HepG2 (cell line): ENCODE results near the gene DOCK4. TPM values are rescaled to one million over a fixed set of nuclear protein-coding genes. Genes with fewer than 3 reads are reported as not detected.

Source experiments
- CREM ChIP-seq, 2 experiments: sonication (generic) in 1 of 2; formaldehyde crosslinking in 1 of 2; IDR thresholded peaks; 2 replicates each; pipeline versions ENCODE4 v1.4.0 to v1.6.1; 2016 to 2020; ENCODE audit warnings: antibody characterized with exemption in 1 of 2, mild to moderate bottlenecking in 1 of 2, missing genetic modification reagents in 1 of 2
- EHMT2 ChIP-seq: fragments of 200-600 bp; sonication (generic); IDR thresholded peaks from 2 replicates; pipeline ENCODE4 v1.7.0; 2017; ENCODE audit warnings: antibody characterized with exemption, low read depth, low read length, borderline replicate concordance
- ERF ChIP-seq: IDR thresholded peaks from 2 replicates; pipeline ENCODE4 v1.6.1; 2018; ENCODE audit warnings: missing biosample characterization, missing genetic modification reagents
- FOXA1 ChIP-seq, 2 experiments: fragments of 450-650 bp in 1 of 2; sonication (generic) in 1 of 2; formaldehyde crosslinking in 1 of 2; IDR thresholded peaks; 2 replicates each; pipeline versions ENCODE4 v1.4.0 to v1.6.1; 2016 to 2020; ENCODE audit warnings: missing genetic modification reagents in 1 of 2
- HNF4A ChIP-seq: sonication (generic); formaldehyde crosslinking; IDR thresholded peaks from 2 replicates; pipeline ENCODE4 v1.4.0; 2020; ENCODE audit warnings: missing genetic modification reagents
- HNRNPUL1 ChIP-seq: fragments of 200-400 bp; formaldehyde crosslinking; IDR thresholded peaks from 2 replicates; pipeline ENCODE4 v1.6.1; 2017; ENCODE audit warnings: low read depth, mild to moderate bottlenecking, low read length, moderate library complexity
- HOXA7 ChIP-seq: sonication (generic); formaldehyde crosslinking; IDR thresholded peaks from 2 replicates; pipeline ENCODE4 v1.8.1; 2022; ENCODE audit warnings: mild to moderate bottlenecking, missing genetic modification reagents, moderate library complexity
- RARG ChIP-seq: sonication (generic); formaldehyde crosslinking; IDR thresholded peaks from 2 replicates; pipeline ENCODE4 v1.4.0; 2020; ENCODE audit warnings: low read depth, mild to moderate bottlenecking, missing genetic modification reagents
- RCOR2 ChIP-seq: IDR thresholded peaks from 2 replicates; pipeline ENCODE4 v1.6.1; 2016; ENCODE audit warnings: missing biosample characterization, missing genetic modification reagents
- SKI ChIP-seq: fragments of 450-650 bp; IDR thresholded peaks from one replicate; pipeline ENCODE4 v1.6.1; 2018; ENCODE audit warnings: mild to moderate bottlenecking; ENCODE audit not compliant: partially characterized antibody
- SRSF9 ChIP-seq: fragments of 200-400 bp; formaldehyde crosslinking; IDR thresholded peaks from 2 replicates; pipeline ENCODE4 v1.6.1; 2018; ENCODE audit warnings: borderline replicate concordance, mild to moderate bottlenecking, low read depth, low read length; ENCODE audit not compliant: insufficient read depth, poor library complexity, severe bottlenecking
- TAF15 ChIP-seq: fragments of 200-400 bp; formaldehyde crosslinking; IDR thresholded peaks from one replicate; pipeline ENCODE4 v1.6.1; 2018; ENCODE audit warnings: mild to moderate bottlenecking, low read depth, low read length; ENCODE audit not compliant: poor library complexity, severe bottlenecking
- ZBTB20 ChIP-seq: sonication (generic); formaldehyde crosslinking; IDR thresholded peaks from 2 replicates; pipeline ENCODE4 v1.8.1; 2023; ENCODE audit warnings: missing genetic modification reagents, low read depth, mild to moderate bottlenecking, borderline replicate concordance
- ZNF609 ChIP-seq: sonication (generic); formaldehyde crosslinking; IDR thresholded peaks from 2 replicates; pipeline ENCODE4 v1.4.0; 2020; ENCODE audit warnings: mild to moderate bottlenecking, missing genetic modification reagents, borderline replicate concordance
- polyA plus RNA-seq, 8 experiments: library from polyadenylated mRNA; depleted of rRNA in 3 of 8; stranded (reverse) in 7 of 8; unstranded in 1 of 8; fragments of >200 nt; fragmentation: Illumina TruSeq in 4 of 8; extraction: Trizol in 4 of 8; gene quantifications; 2 replicates each; pipeline versions ENCODE4 v1.2.1 to v1.2.3, GENCODE V29; 2011 to 2016; ENCODE audit warnings: low read depth in 4 of 8, missing spikeins in 1 of 8, mixed read lengths in 1 of 8; ENCODE audit not compliant: insufficient read depth in 1 of 8
- total RNA-seq, 5 experiments: library from RNA; depleted of rRNA; stranded (reverse); fragments of >200 nt; fragmentation: Illumina TruSeq; extraction: Trizol; gene quantifications; 2 replicates each; pipeline ENCODE4 v1.2.3, GENCODE V29; 2016; ENCODE audit warnings: low read depth in 1 of 5
- TF ChIP-seq, protein P1 (sequence below): sonication (generic); formaldehyde crosslinking; conservative IDR thresholded peaks from 2 replicates; pipeline ENCODE4 v1.4.0; 2020; ENCODE audit warnings: mild to moderate bottlenecking, missing genetic modification reagents, moderate library complexity
- TF ChIP-seq, protein P2 (sequence below): sonication (generic); formaldehyde crosslinking; IDR thresholded peaks from 2 replicates; pipeline ENCODE4 v1.4.0; 2020; ENCODE audit warnings: missing genetic modification reagents, borderline replicate concordance

DOCK4 gene
- total and polyA plus RNA-seq, 2 of the 13 experiments (the other 11 are each of a cell fraction or from before 2014, with no cell fraction given): 13.5 to 17.4 TPM

DNA sequence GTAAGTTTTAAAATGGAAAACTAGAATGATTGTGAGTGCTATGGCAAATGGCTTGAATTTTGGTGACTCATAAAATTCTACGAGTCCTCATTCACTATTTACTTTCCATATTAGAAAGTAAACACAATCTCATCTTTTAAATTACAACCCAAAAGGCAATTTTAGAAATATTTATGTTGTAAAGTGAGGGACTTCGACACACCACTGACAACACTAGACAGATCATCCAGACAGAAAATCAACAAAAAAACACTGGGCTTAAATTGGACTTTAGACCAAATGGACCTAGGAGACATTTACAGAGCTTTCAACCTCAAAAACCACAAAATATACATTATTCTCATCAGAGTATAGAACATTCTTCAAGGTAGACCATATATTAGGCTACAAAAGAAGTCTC lies 30.4 kb upstream of the DOCK4 start (continued):
- TF ChIP-seq EHMT2 (peak; percentile 43; the same call in 1 of the 2 replicates), ZNF609 (CRISPR knock-in tag) (peak; percentile 70; the same call in 1 of the 2 replicates), TAF15 (no peak), SRSF9 (no peak), SKI (peak; percentile 88), HNF4A (CRISPR knock-in tag) (peak; percentile 80), CREM (IDR thresholded peaks at IDR 0.05) (peak; percentile 42; the same call in 1 of the 2 replicates), CREM (CRISPR knock-in tag; IDR thresholded peaks at IDR 0.05) (no peak), ERF (CRISPR knock-in tag) (peak; percentile 42; the same call in 1 of the 2 replicates), ZBTB20 (CRISPR knock-in tag) (peak; percentile 99; the same call in 1 of the 2 replicates), RCOR2 (CRISPR knock-in tag) (peak; percentile 43; the same call in 1 of the 2 replicates), RARG (no peak), FOXA1 (IDR thresholded peaks at IDR 0.05) (peak; percentile 64), FOXA1 (CRISPR knock-in tag; IDR thresholded peaks at IDR 0.05) (peak; percentile 34), HOXA7 (no peak), HNRNPUL1 (no peak)
- TF ChIP-seq, protein P1, sequence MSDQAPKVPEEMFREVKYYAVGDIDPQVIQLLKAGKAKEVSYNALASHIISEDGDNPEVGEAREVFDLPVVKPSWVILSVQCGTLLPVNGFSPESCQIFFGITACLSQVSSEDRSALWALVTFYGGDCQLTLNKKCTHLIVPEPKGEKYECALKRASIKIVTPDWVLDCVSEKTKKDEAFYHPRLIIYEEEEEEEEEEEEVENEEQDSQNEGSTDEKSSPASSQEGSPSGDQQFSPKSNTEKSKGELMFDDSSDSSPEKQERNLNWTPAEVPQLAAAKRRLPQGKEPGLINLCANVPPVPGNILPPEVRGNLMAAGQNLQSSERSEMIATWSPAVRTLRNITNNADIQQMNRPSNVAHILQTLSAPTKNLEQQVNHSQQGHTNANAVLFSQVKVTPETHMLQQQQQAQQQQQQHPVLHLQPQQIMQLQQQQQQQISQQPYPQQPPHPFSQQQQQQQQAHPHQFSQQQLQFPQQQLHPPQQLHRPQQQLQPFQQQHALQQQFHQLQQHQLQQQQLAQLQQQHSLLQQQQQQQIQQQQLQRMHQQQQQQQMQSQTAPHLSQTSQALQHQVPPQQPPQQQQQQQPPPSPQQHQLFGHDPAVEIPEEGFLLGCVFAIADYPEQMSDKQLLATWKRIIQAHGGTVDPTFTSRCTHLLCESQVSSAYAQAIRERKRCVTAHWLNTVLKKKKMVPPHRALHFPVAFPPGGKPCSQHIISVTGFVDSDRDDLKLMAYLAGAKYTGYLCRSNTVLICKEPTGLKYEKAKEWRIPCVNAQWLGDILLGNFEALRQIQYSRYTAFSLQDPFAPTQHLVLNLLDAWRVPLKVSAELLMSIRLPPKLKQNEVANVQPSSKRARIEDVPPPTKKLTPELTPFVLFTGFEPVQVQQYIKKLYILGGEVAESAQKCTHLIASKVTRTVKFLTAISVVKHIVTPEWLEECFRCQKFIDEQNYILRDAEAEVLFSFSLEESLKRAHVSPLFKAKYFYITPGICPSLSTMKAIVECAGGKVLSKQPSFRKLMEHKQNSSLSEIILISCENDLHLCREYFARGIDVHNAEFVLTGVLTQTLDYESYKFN (CRISPR knock-in tag): peak; percentile 59
- TF ChIP-seq, protein P2, sequence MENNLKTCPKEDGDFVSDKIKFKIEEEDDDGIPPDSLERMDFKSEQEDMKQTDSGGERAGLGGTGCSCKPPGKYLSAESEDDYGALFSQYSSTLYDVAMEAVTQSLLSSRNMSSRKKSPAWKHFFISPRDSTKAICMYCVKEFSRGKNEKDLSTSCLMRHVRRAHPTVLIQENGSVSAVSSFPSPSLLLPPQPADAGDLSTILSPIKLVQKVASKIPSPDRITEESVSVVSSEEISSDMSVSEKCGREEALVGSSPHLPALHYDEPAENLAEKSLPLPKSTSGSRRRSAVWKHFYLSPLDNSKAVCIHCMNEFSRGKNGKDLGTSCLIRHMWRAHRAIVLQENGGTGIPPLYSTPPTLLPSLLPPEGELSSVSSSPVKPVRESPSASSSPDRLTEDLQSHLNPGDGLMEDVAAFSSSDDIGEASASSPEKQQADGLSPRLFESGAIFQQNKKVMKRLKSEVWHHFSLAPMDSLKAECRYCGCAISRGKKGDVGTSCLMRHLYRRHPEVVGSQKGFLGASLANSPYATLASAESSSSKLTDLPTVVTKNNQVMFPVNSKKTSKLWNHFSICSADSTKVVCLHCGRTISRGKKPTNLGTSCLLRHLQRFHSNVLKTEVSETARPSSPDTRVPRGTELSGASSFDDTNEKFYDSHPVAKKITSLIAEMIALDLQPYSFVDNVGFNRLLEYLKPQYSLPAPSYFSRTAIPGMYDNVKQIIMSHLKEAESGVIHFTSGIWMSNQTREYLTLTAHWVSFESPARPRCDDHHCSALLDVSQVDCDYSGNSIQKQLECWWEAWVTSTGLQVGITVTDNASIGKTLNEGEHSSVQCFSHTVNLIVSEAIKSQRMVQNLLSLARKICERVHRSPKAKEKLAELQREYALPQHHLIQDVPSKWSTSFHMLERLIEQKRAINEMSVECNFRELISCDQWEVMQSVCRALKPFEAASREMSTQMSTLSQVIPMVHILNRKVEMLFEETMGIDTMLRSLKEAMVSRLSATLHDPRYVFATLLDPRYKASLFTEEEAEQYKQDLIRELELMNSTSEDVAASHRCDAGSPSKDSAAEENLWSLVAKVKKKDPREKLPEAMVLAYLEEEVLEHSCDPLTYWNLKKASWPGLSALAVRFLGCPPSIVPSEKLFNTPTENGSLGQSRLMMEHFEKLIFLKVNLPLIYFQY (CRISPR knock-in tag): peak; percentile 20; the same call in 1 of the 2 replicates
